ENCODE results near the gene CASP8AP2.

CASP8AP2 gene

DNA sequence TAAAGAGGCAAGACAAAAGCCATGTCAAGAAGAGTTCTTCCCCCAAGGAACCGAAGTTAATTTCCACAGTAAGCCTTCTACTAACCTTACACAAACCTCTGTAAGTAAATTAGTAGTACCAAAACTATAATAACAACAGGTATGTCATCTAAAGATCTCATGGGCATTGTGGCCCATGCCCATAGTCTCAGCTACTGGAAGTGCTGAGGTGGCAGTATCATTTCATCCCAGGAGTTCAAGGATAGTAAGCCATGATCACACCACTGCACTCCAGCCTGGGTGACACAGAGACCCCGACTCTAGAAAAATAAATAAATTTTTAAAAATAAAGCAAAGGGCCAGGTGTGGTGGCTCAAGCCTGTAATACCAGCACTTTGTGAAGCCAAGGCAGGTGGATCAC, 39.3 kb upstream of the CASP8AP2 start:
- Histone ChIP-seq H3K9ac (ENCODE audit: insufficient read length) (no peak overlapping the region), H3K4me3 (no peak overlapping the region), H3K9me3 (ENCODE audit: low read depth, low read length) (no peaks in the 10 kb centered on the region), H3K27ac (no peak overlapping the region), H3K36me3 (ENCODE audit: insufficient read depth, low read length) (peaks cover 74% of the 10 kb centered on the region)
- no peak for TF ChIP-seq FOXP2 (optimal IDR thresholded peaks at IDR 0.05; ENCODE audit: control extremely low read depth, extremely low read length, insufficient read depth)
- no peak for DNase-seq (ENCODE audit: low read depth, low spot score)

DNA sequence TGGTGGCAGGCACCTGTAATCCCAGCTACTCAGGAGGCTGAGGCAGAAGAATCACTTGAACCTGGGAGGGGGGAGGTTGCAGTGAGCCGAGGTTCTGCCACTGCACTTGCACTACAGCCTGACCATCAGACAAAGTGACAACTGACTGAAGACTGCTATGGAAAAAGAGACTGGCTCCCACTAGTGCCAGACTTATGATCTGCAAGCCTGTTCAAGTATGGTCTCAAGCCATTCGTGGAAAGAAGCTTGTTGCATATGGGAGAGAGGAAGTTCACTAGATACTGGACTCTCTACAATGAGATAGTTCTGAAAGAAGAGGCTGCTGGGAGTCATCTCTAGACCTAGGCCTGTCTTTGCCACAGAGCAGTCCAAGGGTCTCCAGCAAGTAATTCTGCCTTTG, 36.8 kb upstream of the CASP8AP2 start:
- peaks cover 64% of the 10 kb centered on the region for H3K36me3 ChIP-seq (ENCODE audit: insufficient read depth, low read length)
- TF ChIP-seq FOXP2 (optimal IDR thresholded peaks at IDR 0.05; ENCODE audit: control extremely low read depth, extremely low read length, insufficient read depth) (no peak), POLR2AphosphoS5 (IDR thresholded peaks at IDR 0.05; ENCODE audit: borderline replicate concordance, low read depth, low read length) (no peak), EZH2 (IDR thresholded peaks at IDR 0.05) (no peak)
- no peak overlapping the region for H3K27ac ChIP-seq
- H3K9me3 ChIP-seq (ENCODE audit: low read depth, low read length): no peaks in the 10 kb centered on the region
- no peak overlapping the region for H3K4me3 ChIP-seq
- no peak overlapping the region for H3K9ac ChIP-seq (ENCODE audit: insufficient read length)
- no peak for DNase-seq (ENCODE audit: low read depth, low spot score)

DNA sequence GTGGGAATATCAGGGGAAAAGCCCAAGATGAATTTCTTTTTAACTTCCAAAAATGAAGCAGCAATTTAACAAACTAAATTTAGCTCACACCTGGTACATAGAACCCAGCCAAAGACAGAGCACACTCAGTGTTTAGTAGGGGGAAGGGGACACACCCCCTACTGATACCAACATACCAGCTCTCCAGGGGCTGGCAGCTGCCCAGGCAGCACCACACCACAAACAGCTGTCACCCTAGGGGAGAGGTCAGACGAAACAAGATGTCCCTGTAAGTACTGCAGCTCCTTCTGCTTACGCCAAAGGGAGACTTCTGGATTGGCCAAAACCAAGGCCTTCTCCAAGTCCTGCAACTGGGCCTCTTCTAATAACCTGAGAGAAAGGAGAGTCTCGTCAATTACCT, 36.1 kb upstream of the CASP8AP2 start:
- Histone ChIP-seq H3K9me3 (ENCODE audit: low read depth, low read length) (no peaks in the 10 kb centered on the region), H3K36me3 (ENCODE audit: insufficient read depth, low read length) (peaks cover 61% of the 10 kb centered on the region), H3K27ac (no peak overlapping the region), H3K9ac (ENCODE audit: insufficient read length) (no peak overlapping the region), H3K4me3 (no peak overlapping the region)
- TF ChIP-seq POLR2AphosphoS5 (IDR thresholded peaks at IDR 0.05; ENCODE audit: borderline replicate concordance, low read depth, low read length) (no peak), EZH2 (IDR thresholded peaks at IDR 0.05) (no peak)
- DNase-seq (ENCODE audit: low read depth, low spot score): no peak

DNA sequence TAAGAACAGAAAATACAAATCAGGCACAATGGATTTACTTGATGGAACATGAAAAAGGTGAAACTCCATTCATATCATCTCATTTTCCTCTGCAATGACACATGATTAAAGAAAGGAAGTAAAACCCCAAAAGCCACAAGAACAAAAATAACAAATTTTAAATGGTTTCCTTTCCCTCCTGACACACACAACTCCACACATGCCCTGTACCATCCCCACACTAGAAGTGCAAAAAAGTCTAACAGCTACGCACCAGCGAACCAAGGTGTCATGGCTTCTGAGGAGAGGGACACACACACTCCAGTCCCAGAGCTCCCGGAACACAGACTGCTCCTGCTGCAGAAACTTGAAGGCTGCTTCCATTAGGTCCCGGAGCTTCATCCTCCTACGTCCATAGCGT, 35.4 kb upstream of the CASP8AP2 start:
- no peak for DNase-seq (ENCODE audit: low read depth, low spot score)
- Histone ChIP-seq H3K4me3 (no peak overlapping the region), H3K9me3 (ENCODE audit: low read depth, low read length) (no peaks in the 10 kb centered on the region), H3K36me3 (ENCODE audit: insufficient read depth, low read length) (peaks cover 65% of the 10 kb centered on the region), H3K27ac (no peak overlapping the region), H3K9ac (ENCODE audit: insufficient read length) (no peak overlapping the region)
- TF ChIP-seq FOXP2 (optimal IDR thresholded peaks at IDR 0.05; ENCODE audit: control extremely low read depth, extremely low read length, insufficient read depth) (no peak), EZH2 (IDR thresholded peaks at IDR 0.05) (no peak), POLR2AphosphoS5 (IDR thresholded peaks at IDR 0.05; ENCODE audit: borderline replicate concordance, low read depth, low read length) (no peak)

DNA sequence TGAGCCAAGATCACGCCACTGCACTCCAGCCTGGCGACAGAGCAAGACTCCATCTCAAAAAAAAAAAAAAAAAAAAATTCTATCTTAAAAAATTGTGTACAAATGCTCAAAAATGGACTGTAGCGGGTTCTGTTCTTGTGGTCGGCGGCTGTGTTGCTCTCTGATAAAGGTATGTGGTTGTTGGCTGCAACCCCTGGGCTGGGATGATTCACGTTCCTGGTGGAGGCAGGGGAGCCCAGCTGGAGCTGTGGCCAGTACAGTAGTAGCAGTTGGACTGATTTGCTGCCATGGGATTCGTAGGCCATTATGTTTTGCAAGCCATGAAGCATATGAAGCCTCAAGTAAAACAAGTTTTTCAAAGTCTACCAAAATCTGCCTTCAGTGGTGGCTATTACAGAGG, 32.4 kb upstream of the CASP8AP2 start:
- no peaks in the 10 kb centered on the region for H3K9me3 ChIP-seq (ENCODE audit: low read depth, low read length)
- no peak overlapping the region for H3K4me3 ChIP-seq
- no peak overlapping the region for H3K9ac ChIP-seq (ENCODE audit: insufficient read length)
- no peak overlapping the region for H3K27ac ChIP-seq
- TF ChIP-seq EZH2 (IDR thresholded peaks at IDR 0.05) (no peak), POLR2AphosphoS5 (IDR thresholded peaks at IDR 0.05; ENCODE audit: borderline replicate concordance, low read depth, low read length) (no peak), FOXP2 (optimal IDR thresholded peaks at IDR 0.05; ENCODE audit: control extremely low read depth, extremely low read length, insufficient read depth) (no peak)
- DNase-seq (ENCODE audit: low read depth, low spot score): no peak
- peaks cover 64% of the 10 kb centered on the region for H3K36me3 ChIP-seq (ENCODE audit: insufficient read depth, low read length)

DNA sequence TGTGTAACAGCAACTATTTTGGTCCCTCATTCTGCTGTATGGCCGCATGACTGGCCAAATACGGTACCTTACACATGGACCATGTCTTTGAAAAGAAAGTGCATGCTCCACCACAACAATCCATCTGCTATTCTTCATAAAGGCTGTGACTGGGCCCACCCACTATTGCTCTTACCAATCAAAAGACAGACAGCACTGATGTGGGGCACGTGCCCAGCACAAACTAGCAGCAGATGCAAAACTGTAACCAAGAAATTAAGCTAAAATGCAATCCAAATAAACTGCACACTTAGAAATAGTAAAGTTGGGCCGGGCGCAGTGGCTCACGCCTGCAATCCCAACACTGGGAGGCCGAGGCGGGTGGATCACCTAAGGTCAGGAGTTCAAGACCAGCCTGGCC, 30.6 kb upstream of the CASP8AP2 start:
- Histone ChIP-seq H3K36me3 (ENCODE audit: insufficient read depth, low read length) (peaks cover 52% of the 10 kb centered on the region), H3K9ac (ENCODE audit: insufficient read length) (no peak overlapping the region), H3K4me3 (no peak overlapping the region)

DNA sequence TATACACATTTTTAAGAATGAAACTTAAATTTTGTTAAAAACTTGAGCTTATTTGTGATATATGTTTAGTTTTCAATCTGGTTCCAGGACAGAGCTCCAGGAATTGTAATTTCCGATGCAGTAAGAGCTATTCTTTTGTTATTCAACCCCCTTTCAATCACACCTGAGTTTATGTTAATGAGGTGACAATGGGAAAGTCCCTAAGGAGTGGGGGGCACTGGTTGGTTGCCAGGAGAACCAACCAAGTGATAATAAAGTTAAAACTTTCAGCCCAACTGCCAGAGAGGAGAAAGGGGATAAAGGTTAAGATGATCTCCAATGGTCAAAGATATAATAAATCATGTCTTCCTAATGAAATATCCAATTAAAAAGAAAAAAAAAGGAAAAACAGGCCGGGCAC, 29.9 kb upstream of the CASP8AP2 start:
- Histone ChIP-seq H3K9me3 (ENCODE audit: low read depth, low read length) (no peaks in the 10 kb centered on the region), H3K36me3 (ENCODE audit: insufficient read depth, low read length) (peaks cover 46% of the 10 kb centered on the region), H3K27ac (no peak overlapping the region), H3K4me3 (no peak overlapping the region), H3K9ac (ENCODE audit: insufficient read length) (no peak overlapping the region)
- TF ChIP-seq FOXP2 (optimal IDR thresholded peaks at IDR 0.05; ENCODE audit: control extremely low read depth, extremely low read length, insufficient read depth): no peak
- no peak for TF ChIP-seq POLR2AphosphoS5 (IDR thresholded peaks at IDR 0.05; ENCODE audit: borderline replicate concordance, low read depth, low read length)
- TF ChIP-seq EZH2 (IDR thresholded peaks at IDR 0.05): no peak
- DNase-seq (ENCODE audit: low read depth, low spot score): no peak

More for the DNA sequence above, 30.6 kb upstream of the CASP8AP2 start:
- Histone ChIP-seq H3K27ac (no peak overlapping the region), H3K9me3 (ENCODE audit: low read depth, low read length) (no peaks in the 10 kb centered on the region)
- TF ChIP-seq POLR2AphosphoS5 (IDR thresholded peaks at IDR 0.05; ENCODE audit: borderline replicate concordance, low read depth, low read length) (no peak), FOXP2 (optimal IDR thresholded peaks at IDR 0.05; ENCODE audit: control extremely low read depth, extremely low read length, insufficient read depth) (no peak), EZH2 (IDR thresholded peaks at IDR 0.05) (no peak)
- no peak for DNase-seq (ENCODE audit: low read depth, low spot score)

DNA sequence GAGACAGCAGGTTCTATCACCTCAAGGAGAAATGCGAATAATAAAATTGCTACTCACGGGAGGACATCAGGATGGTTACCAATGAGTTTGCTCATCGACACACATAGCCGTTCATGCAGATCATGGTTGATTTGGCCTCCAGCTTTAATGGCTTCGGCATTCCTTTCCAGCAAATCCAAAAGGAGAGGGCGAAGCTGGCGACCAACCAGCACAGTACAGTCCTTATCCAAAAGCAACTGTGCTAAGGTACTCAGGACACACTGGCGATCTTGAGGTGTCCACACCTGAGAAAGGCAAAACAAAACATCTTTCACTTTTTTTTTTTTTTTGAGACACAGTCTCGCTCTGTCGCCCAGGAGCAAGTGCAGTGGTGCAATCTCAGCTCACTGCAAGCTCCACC, 26.4 kb upstream of the CASP8AP2 start:
- H3K9me3 ChIP-seq (ENCODE audit: low read depth, low read length): no peaks in the 10 kb centered on the region
- no peak for TF ChIP-seq EZH2 (IDR thresholded peaks at IDR 0.05)
- TF ChIP-seq POLR2AphosphoS5 (IDR thresholded peaks at IDR 0.05; ENCODE audit: borderline replicate concordance, low read depth, low read length): no peak
- TF ChIP-seq FOXP2 (optimal IDR thresholded peaks at IDR 0.05; ENCODE audit: control extremely low read depth, extremely low read length, insufficient read depth): no peak
- no peak overlapping the region for H3K9ac ChIP-seq (ENCODE audit: insufficient read length)
- DNase-seq (ENCODE audit: low read depth, low spot score): no peak
- H3K27ac ChIP-seq: no peak overlapping the region
- no peak overlapping the region for H3K4me3 ChIP-seq
- peaks cover 35% of the 10 kb centered on the region for H3K36me3 ChIP-seq (ENCODE audit: insufficient read depth, low read length)

DNA sequence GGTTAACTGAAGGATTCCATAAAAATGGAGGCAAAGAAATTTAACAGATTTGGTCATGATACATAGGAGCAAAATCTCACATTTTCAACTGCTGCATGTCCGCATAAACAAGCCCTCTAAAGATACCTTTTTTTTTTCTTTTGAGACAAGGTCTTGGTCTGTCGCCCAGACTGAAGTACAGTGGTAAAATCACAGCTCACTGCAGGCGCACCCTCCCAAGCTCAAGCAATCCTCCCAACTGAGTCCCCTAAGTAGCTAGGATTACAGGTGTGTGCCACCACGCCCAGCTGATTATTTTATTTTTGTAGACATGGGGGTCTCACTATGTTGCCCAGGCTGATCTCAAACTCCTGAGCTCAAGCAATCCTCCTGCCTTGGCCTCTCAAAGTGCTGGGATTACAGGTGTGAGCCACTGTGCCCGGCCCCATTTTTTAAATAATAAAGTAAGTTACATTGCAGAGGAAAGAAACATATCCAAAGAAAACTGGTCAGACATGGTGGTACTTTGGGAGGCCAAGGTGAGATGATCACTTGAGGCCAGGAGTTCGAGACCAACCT, 23.8 kb upstream of the CASP8AP2 start:
- Histone ChIP-seq H3K9ac (ENCODE audit: insufficient read length) (no peak overlapping the region), H3K27ac (no peak overlapping the region), H3K36me3 (ENCODE audit: insufficient read depth, low read length) (peaks cover 14% of the 10 kb centered on the region), H3K9me3 (ENCODE audit: low read depth, low read length) (no peaks in the 10 kb centered on the region), H3K4me3 (no peak overlapping the region)
- no peak for DNase-seq (ENCODE audit: low read depth, low spot score)
- no peak for TF ChIP-seq POLR2AphosphoS5 (IDR thresholded peaks at IDR 0.05; ENCODE audit: borderline replicate concordance, low read depth, low read length)
- no peak for TF ChIP-seq EZH2 (IDR thresholded peaks at IDR 0.05)
- no peak for TF ChIP-seq FOXP2 (optimal IDR thresholded peaks at IDR 0.05; ENCODE audit: control extremely low read depth, extremely low read length, insufficient read depth)

All from SK-N-MC (cell line).